ENCODE measurements around the gene DNAH11. TPM values are rescaled to one million over a fixed set of nuclear protein-coding genes. Genes with fewer than 3 reads are reported as not detected.

DNAH11 gene
- total RNA-seq, 6 donors from 2014 or later, result 4.2 to 45.5 (median 12.0) TPM

DNA sequence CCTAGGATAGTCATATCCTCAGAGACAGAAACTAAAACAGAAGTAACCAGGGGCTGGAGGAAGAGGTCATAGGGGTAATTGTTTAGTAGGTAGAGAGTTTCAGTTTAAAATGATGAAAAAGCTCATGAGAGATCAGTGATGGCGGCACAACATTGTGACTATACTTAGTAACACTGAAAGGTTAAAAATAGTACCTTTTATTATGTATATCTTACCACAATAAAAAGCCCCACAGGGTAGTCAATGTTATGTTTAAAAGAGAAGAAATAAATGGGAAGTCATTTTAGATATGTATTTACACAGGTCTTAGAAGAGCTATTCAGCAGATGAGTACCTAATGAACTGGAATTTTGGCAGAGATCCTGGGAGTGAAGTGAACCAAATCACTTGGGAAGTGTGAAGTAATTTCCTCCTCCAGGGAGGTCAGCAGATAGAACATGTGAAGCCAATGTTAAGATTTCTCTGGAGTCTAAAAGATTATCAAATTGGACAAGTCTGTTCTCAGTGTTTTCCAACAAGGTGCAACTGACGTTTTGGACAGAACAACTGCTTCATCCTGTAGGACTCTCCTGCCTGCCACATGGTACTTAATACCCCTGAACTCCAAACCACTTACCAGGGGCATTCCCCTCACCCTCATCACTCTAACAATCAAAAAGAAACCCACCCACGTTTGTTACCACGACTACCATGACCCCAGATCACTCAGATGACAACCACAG lies 396.5 kb downstream of the DNAH11 start:
- Histone ChIP-seq H3K9me3 (no peaks in the 10 kb centered on the region), H3K4me1 (peaks cover 7 to 45% (median 27%) of the 10 kb centered on the region in 4 donors), H3K36me3 (no peaks in the 10 kb centered on the region), H3K27ac (peak overlapping the region; percentile 37 to 50 (median 48)), H3K4me3 (no peak overlapping the region), H3K27me3 (no peaks in the 10 kb centered on the region)
- 34 to 40% methylated on average over 4 of the region's 4 CpGs for WGBS, 2 donors
- ATAC-seq (ENCODE audit: low FRiP score in 2 of 2) (peak; percentile 32 to 76), DNase-seq (peak in 1 of 2 donors; percentile 36)
- TF ChIP-seq POLR2AphosphoS5 (IDR thresholded peaks at IDR 0.05) (no peak), EP300 (IDR thresholded peaks at IDR 0.05) (peak in 2 of 4 donors; percentile 21 to 80)

DNA sequence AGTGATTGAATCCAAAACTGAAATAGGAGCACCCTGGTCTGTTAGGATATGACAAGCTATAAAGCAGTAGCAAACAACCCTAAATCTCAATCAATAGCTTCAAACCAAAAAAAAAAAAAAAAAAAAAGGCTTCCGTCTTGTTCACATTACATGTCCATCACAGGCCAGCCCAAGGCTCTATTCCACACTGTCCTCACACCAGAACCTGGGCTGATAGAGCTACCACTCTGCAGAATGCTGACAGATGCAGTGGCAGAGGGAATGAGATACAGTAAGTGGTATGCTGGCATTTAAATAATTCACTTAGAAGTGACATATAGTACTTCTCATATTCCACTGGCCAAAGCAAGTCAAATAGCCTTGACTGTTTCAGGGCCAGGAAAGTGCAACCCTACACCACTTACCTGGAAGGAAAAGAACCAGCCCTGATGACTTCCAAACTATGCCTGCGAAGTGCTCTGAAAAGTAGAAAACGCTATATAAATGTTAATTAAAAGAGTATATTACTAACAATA lies 397.1 kb downstream of the DNAH11 start:
- TF ChIP-seq POLR2A (IDR thresholded peaks at IDR 0.05) (no peak), POLR2AphosphoS5 (IDR thresholded peaks at IDR 0.05) (no peak), EP300 (IDR thresholded peaks at IDR 0.05) (no peak)
- TF ChIP-seq, protein P1, sequence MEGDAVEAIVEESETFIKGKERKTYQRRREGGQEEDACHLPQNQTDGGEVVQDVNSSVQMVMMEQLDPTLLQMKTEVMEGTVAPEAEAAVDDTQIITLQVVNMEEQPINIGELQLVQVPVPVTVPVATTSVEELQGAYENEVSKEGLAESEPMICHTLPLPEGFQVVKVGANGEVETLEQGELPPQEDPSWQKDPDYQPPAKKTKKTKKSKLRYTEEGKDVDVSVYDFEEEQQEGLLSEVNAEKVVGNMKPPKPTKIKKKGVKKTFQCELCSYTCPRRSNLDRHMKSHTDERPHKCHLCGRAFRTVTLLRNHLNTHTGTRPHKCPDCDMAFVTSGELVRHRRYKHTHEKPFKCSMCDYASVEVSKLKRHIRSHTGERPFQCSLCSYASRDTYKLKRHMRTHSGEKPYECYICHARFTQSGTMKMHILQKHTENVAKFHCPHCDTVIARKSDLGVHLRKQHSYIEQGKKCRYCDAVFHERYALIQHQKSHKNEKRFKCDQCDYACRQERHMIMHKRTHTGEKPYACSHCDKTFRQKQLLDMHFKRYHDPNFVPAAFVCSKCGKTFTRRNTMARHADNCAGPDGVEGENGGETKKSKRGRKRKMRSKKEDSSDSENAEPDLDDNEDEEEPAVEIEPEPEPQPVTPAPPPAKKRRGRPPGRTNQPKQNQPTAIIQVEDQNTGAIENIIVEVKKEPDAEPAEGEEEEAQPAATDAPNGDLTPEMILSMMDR (IDR thresholded peaks at IDR 0.05), result no peak
- Histone ChIP-seq H3K4me1 (peaks cover 7 to 52% (median 26%) of the 10 kb centered on the region in 4 donors), H3K9me3 (no peaks in the 10 kb centered on the region), H3K27ac (peak overlapping the region in 3 of 4 donors; percentile 46 to 50 (median 49)), H3K36me3 (no peaks in the 10 kb centered on the region), H3K4me3 (no peak overlapping the region), H3K27me3 (no peaks in the 10 kb centered on the region)
- no peak for DNase-seq
- WGBS, 2 donors, result 71 to 80% methylated on average over 3 of the region's 3 CpGs
- ATAC-seq (ENCODE audit: low FRiP score in 2 of 2), result no peak

DNA sequence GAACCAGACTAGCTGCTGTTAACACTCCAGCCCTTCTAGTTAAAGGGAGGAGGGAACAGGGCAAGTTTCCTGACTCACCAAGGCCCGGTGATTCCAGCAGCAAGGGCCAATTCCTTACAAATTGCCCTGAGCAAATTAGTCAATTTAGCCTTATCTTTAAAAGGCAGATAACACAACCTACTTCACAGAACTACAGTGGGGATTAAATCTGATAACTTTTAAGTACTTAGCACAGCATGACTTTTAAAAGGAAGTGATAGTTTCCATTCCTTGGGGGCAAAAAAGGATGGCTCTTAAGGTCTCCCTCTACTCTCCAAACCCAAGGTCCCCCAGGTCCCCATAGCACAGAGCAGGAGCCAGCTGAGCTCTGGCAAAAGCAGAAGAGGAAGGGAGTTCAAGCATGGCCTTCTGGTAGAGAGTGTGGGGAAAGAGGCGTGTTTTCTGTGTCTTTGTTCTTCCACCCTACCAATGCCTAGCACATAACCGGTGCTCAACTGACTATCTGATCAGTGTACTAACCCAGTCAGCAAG lies 398.8 kb downstream of the DNAH11 start:
- Histone ChIP-seq H3K27me3 (no peaks in the 10 kb centered on the region), H3K4me1 (peaks cover 12 to 58% (median 31%) of the 10 kb centered on the region in 4 donors), H3K9me3 (no peaks in the 10 kb centered on the region), H3K36me3 (no peaks in the 10 kb centered on the region), H3K4me3 (no peak overlapping the region), H3K27ac (peak overlapping the region in 3 of 4 donors; percentile 5 to 32 (median 18))
- DNase-seq (peak in 1 of 2 donors; percentile 36), ATAC-seq (ENCODE audit: low FRiP score in 2 of 2) (no peak)
- TF ChIP-seq POLR2AphosphoS5 (IDR thresholded peaks at IDR 0.05), result no peak
- TF ChIP-seq, protein P1 (IDR thresholded peaks at IDR 0.05), result no peak
- TF ChIP-seq POLR2A (IDR thresholded peaks at IDR 0.05), result no peak
- no peak for TF ChIP-seq EP300 (IDR thresholded peaks at IDR 0.05)
- WGBS, 2 donors, result 39 to 46% methylated on average over 3 of the region's 3 CpGs

DNA sequence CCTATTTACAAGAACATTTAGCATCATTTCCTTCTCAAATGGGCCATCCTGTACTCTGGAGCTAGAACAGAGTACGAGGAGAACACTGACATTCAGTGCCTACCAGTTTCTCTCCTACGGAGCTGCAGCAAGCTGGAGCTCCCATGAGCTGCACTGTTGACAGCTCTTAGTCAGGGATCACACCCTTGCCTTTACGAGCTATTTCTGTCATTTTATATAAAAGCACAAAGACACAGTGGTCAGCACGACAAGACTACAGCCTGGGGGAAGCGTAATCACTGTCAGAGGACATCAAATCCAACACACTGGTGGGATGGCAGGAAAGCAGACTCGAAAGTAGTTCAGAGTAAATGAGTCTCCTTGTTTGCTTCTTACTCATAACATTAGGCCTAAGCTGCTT lies 400.1 kb downstream of the DNAH11 start:
- Histone ChIP-seq H3K4me3 (no peak overlapping the region), H3K9me3 (no peaks in the 10 kb centered on the region), H3K4me1 (peaks cover 12 to 58% (median 37%) of the 10 kb centered on the region in 4 donors), H3K36me3 (no peaks in the 10 kb centered on the region), H3K27ac (no peak overlapping the region), H3K27me3 (no peaks in the 10 kb centered on the region)
- ATAC-seq (ENCODE audit: low FRiP score in 2 of 2), result no peak
- WGBS, 2 donors, result 78% methylated on average over 6 of the region's 6 CpGs
- no peak for TF ChIP-seq EP300 (IDR thresholded peaks at IDR 0.05)
- no peak for TF ChIP-seq POLR2A (IDR thresholded peaks at IDR 0.05)
- TF ChIP-seq, protein P1 (IDR thresholded peaks at IDR 0.05), result no peak
- TF ChIP-seq POLR2AphosphoS5 (IDR thresholded peaks at IDR 0.05), result no peak
- no peak for DNase-seq

DNA sequence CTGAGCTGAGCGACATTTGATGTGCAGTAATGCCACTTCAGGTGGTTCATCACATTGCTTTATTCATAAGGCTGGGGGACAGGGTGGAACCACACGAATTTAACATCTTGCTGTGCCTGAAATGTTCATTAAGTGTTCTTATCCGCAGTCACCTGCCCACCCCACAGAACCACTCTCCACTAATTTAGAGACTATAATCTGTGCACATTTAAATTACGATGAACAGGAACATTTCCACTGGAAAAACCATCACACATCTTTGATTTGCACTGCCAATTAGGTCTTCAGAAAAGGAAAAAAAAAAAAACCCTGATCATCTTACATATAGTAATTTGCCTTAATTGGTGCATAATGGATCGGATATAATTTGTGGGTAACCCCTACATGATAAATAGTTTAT lies 400.6 kb downstream of the DNAH11 start:
- 91 to 93% methylated on average over 5 of the region's 5 CpGs for WGBS, 2 donors
- ATAC-seq (ENCODE audit: low FRiP score in 2 of 2), result no peak

More for the DNA sequence above, 400.6 kb downstream of the DNAH11 start:
- DNase-seq, result no peak
- Histone ChIP-seq H3K27ac (no peak overlapping the region), H3K4me1 (peaks cover 12 to 58% (median 35%) of the 10 kb centered on the region in 4 donors), H3K27me3 (no peaks in the 10 kb centered on the region), H3K36me3 (no peaks in the 10 kb centered on the region), H3K9me3 (no peaks in the 10 kb centered on the region), H3K4me3 (no peak overlapping the region)
- no peak for TF ChIP-seq EP300 (IDR thresholded peaks at IDR 0.05)
- no peak for TF ChIP-seq POLR2A (IDR thresholded peaks at IDR 0.05)
- TF ChIP-seq, protein P1 (IDR thresholded peaks at IDR 0.05), result no peak
- TF ChIP-seq POLR2AphosphoS5 (IDR thresholded peaks at IDR 0.05), result no peak

Measured in upper lobe of left lung (tissue), 6 donors.